Chondrocyte (in vitro differentiated cells): ENCODE measurements around the gene ADCY3. TPM values are rescaled to one million over a fixed set of nuclear protein-coding genes. Genes with fewer than 3 reads are reported as not detected.

Source experiments
- DNase-seq: peaks from one replicate; pipeline ENCODE4 v3.0.0; 2021; ENCODE audit warnings: mixed read lengths, low spot score
- H3K27ac Mint-ChIP-seq: one replicate; pipeline ENCODE4 v1.8.0; 2021; ENCODE audit warnings: mild to moderate bottlenecking, moderate library complexity, mixed read lengths; ENCODE audit not compliant: unreplicated experiment
- H3K27me3 Mint-ChIP-seq: 2 replicates; pipeline ENCODE4 v1.8.0; 2021; ENCODE audit warnings: low read depth, mixed read lengths
- H3K36me3 Mint-ChIP-seq: 2 replicates; pipeline ENCODE4 v1.8.0; 2021; ENCODE audit warnings: low read depth, mixed read lengths
- H3K4me1 Mint-ChIP-seq: 2 replicates; pipeline ENCODE4 v1.8.0; 2021; ENCODE audit warnings: low read depth, mild to moderate bottlenecking, mixed read lengths
- H3K4me3 Mint-ChIP-seq: one replicate; pipeline ENCODE4 v1.8.0; 2021; ENCODE audit warnings: mild to moderate bottlenecking, moderate library complexity, mixed read lengths; ENCODE audit not compliant: unreplicated experiment
- H3K9me3 Mint-ChIP-seq: 2 replicates; pipeline ENCODE4 v1.8.0; 2021; ENCODE audit warnings: low read depth, mixed read lengths
- CTCF ChIP-seq: fragments of 200-600 bp; sonication (generic); IDR thresholded peaks from 2 replicates; pipeline ENCODE4 v1.5.0; 2021; ENCODE audit warnings: antibody characterized with exemption, mild to moderate bottlenecking, moderate library complexity
- total RNA-seq: library from RNA; stranded (reverse); gene quantifications from 3 replicates; pipeline ENCODE4 v1.2.1, GENCODE V29; 2021

Gene ADCY3
- total RNA-seq, 1 donor from 2014 or later, result 69.3 TPM

- H3K27ac Mint-ChIP-seq, result no peak overlapping the region
- H3K27me3 Mint-ChIP-seq, result no peaks in the 10 kb centered on the region
- no peak for DNase-seq
- H3K4me3 Mint-ChIP-seq, result no peak overlapping the region
- peaks cover 5% of the 10 kb centered on the region for H3K4me1 Mint-ChIP-seq
- peaks cover 39% of the 10 kb centered on the region for H3K36me3 Mint-ChIP-seq
- TF ChIP-seq CTCF, result no peak
- peaks cover 34% of the 10 kb centered on the region for H3K9me3 Mint-ChIP-seq
Measured at GRCh38 chr2:24893934-24894333, 26.1 kb downstream of the ADCY3 start.

- Mint-ChIP-seq H3K27ac (no peak overlapping the region), H3K27me3 (no peaks in the 10 kb centered on the region), H3K4me1 (no peaks in the 10 kb centered on the region), H3K4me3 (no peak overlapping the region), H3K9me3 (peaks cover 34% of the 10 kb centered on the region), H3K36me3 (peaks cover 37% of the 10 kb centered on the region)
- no peak for TF ChIP-seq CTCF
- peak; percentile 4 for DNase-seq
Measured at GRCh38 chr2:24892928-24893327, 27.1 kb downstream of the ADCY3 start.

- Mint-ChIP-seq H3K27ac (no peak overlapping the region), H3K27me3 (no peaks in the 10 kb centered on the region), H3K9me3 (peaks cover 27% of the 10 kb centered on the region), H3K4me3 (no peak overlapping the region), H3K4me1 (peaks cover 11% of the 10 kb centered on the region), H3K36me3 (peaks cover 25% of the 10 kb centered on the region)
- TF ChIP-seq CTCF, result no peak
- no peak for DNase-seq
Measured at GRCh38 chr2:24891201-24891600, 28.8 kb downstream of the ADCY3 start.

GRCh38 chr2:24889221-24889620 lies 30.8 kb downstream of the ADCY3 start:
- Mint-ChIP-seq H3K27me3 (no peaks in the 10 kb centered on the region), H3K4me1 (peaks cover 21% of the 10 kb centered on the region), H3K27ac (no peak overlapping the region), H3K4me3 (no peak overlapping the region), H3K36me3 (peaks cover 14% of the 10 kb centered on the region), H3K9me3 (peaks cover 10% of the 10 kb centered on the region)
- no peak for DNase-seq
- no peak for TF ChIP-seq CTCF

GRCh38 chr2:24888177-24888576 lies 31.9 kb downstream of the ADCY3 start:
- Mint-ChIP-seq H3K4me1 (peaks cover 30% of the 10 kb centered on the region), H3K36me3 (peaks cover 11% of the 10 kb centered on the region), H3K27ac (peak overlapping the region; percentile 49), H3K27me3 (no peaks in the 10 kb centered on the region), H3K9me3 (peaks cover 6% of the 10 kb centered on the region), H3K4me3 (no peak overlapping the region)
- DNase-seq, result no peak
- TF ChIP-seq CTCF, result no peak
